ENCODE results near the gene CTAG1A. TPM values are rescaled to one million over a fixed set of nuclear protein-coding genes. Genes with fewer than 3 reads are reported as not detected.
"Not testable (repeated sequence)": the region's sequence is repeated elsewhere in the genome, so short reads cannot be mapped to it uniquely, and the experiment has no call there.

CTAG1A gene
- total RNA-seq, 3 donors from 2014 or later = not detected

DNA sequence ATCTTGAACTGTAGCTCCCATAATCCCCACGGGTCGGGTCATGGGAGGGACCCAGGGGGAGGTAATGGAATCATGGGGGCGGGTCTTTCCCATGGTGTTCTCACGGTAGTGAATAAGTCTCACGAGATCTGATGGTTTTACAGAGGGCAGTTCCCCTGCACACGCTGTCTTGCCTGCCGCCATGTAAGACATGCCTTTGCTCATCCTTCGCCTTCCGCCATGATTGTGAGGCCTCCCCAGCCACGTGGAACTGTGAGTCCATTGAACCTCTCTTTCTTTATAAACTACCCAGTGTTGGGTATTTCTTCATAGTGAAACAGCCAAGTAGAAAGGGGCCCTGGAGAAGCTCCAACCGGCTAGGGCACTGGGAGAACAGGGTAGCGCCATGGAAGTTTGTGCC is 12.3 kb downstream of the CTAG1A start:
- H3K27me3 Mint-ChIP-seq (ENCODE audit: low read depth) = peaks cover 7% of the 10 kb centered on the region
- H3K4me1 Mint-ChIP-seq (ENCODE audit: low read depth) = no peaks in the 10 kb centered on the region
- DNase-seq = no peak
- ATAC-seq = no peak
- H3K36me3 Mint-ChIP-seq (ENCODE audit: insufficient read depth) = no peaks in the 10 kb centered on the region
- H3K4me3 Mint-ChIP-seq = no peak overlapping the region
- no peaks in the 10 kb centered on the region for H3K9me3 Mint-ChIP-seq

DNA sequence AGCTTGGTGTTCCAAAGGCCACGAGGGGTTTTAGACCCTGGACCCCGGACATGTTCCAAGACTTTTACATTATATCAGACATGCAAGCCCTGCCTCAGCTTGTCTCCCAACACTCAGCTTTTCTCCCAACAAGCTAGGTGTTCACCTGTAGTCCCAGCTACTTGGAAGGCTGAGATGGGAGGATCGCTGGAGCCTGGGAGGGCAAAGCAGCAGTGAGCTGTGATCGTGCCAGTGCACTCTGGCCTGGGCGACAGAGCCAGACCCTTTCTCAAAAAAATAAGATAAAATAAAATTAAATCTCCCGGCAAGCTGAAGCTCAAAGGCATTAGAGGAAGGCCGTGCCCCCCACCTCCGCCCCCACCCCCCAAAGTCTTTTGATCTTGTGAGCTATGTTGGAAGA is 13.7 kb downstream of the CTAG1A start:
- no peaks in the 10 kb centered on the region for H3K9me3 Mint-ChIP-seq
- no peak for ATAC-seq
- DNase-seq = no peak
- H3K4me1 Mint-ChIP-seq (ENCODE audit: low read depth) = no peaks in the 10 kb centered on the region
- H3K27me3 Mint-ChIP-seq (ENCODE audit: low read depth) = peaks cover 5% of the 10 kb centered on the region
- no peak overlapping the region for H3K4me3 Mint-ChIP-seq
- H3K36me3 Mint-ChIP-seq (ENCODE audit: insufficient read depth) = no peaks in the 10 kb centered on the region

DNA sequence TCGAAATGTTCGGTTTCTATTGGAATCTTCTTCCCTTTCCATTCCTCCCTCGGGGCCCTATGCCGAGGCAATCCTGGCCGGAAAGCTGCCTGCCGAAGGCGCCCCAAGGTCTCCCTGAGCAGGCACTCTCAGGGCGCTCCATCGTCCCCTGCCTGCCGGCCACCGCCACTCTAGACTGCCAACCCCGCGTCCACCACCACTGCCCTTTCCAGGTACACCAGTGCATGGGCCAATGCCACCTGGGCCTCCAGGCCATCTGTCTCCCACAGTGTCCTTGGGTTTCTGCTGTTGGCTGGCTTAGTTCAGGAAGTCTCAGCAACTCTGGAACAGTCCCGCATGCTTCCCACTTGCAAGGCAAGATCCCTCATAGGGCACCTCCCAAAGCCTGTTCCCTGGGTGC is 14.6 kb downstream of the CTAG1A start:
- H3K36me3 Mint-ChIP-seq (ENCODE audit: insufficient read depth) = no peaks in the 10 kb centered on the region
- H3K4me1 Mint-ChIP-seq (ENCODE audit: low read depth) = no peaks in the 10 kb centered on the region
- no peak overlapping the region for H3K4me3 Mint-ChIP-seq
- H3K27me3 Mint-ChIP-seq (ENCODE audit: low read depth) = peaks cover 5% of the 10 kb centered on the region
- DNase-seq = no peak
- no peak for ATAC-seq
- H3K9me3 Mint-ChIP-seq = no peaks in the 10 kb centered on the region

DNA sequence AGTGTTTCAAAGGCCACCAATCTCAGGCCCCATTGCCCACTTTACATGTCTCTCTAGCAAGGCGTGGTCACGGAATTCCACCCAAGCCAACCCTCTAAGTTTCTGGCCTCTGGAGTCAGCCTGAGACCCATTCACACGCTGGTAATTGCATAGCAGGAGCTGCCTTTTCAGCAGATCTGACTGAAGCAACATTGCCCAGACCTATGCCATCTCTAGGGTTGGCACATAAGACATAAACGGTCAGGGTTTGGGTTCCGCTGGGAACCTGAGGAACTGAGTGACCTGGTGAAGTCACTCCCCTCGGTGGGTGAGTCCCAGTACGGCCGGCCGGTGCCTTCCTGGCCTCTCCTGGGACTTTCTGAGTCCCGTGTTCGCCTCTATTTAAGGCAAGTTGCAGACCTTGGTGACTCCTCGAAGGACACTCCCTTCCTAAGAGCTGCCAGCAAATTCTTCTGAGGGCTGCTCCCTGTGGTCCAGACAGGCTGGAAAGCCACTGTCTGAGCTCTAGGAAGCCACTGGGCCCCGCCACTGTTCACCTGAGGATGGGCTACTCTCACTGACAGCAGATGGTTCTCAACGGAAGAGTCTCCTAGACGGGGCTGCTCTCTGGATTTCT is 15.9 kb downstream of the CTAG1A start:
- H3K4me3 Mint-ChIP-seq = no peak overlapping the region
- no peaks in the 10 kb centered on the region for H3K4me1 Mint-ChIP-seq (ENCODE audit: low read depth)
- no peak for ATAC-seq
- DNase-seq = no peak
- peaks cover 6% of the 10 kb centered on the region for H3K27me3 Mint-ChIP-seq (ENCODE audit: low read depth)
- H3K9me3 Mint-ChIP-seq = no peaks in the 10 kb centered on the region
- H3K36me3 Mint-ChIP-seq (ENCODE audit: insufficient read depth) = no peaks in the 10 kb centered on the region

DNA sequence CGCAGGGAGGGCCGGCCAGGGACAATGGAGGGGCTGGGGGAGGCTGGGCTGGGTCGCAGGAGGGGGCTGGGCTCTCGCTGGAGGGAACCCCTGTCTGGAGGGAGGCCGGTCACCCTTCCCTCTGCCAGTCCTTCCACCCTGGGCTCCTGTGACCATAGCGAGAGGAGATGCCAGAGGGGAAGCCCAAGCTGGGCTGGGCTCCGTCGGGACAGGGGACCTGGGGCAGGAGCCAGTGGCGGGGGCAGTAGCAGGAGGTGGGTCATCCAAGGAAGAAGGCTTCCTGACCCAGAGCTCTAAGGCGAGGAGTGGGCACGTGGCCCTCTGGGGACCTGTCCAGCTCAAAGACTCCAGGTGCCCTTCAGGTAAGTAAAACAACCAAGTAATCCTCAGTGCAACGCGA is 17.3 kb downstream of the CTAG1A start:
- DNase-seq (no peak), ATAC-seq (no peak)
- Mint-ChIP-seq H3K27me3 (ENCODE audit: low read depth) (peaks cover 6% of the 10 kb centered on the region), H3K36me3 (ENCODE audit: insufficient read depth) (no peaks in the 10 kb centered on the region), H3K4me3 (no peak overlapping the region), H3K4me1 (ENCODE audit: low read depth) (peaks cover 6% of the 10 kb centered on the region), H3K9me3 (no peaks in the 10 kb centered on the region)

DNA sequence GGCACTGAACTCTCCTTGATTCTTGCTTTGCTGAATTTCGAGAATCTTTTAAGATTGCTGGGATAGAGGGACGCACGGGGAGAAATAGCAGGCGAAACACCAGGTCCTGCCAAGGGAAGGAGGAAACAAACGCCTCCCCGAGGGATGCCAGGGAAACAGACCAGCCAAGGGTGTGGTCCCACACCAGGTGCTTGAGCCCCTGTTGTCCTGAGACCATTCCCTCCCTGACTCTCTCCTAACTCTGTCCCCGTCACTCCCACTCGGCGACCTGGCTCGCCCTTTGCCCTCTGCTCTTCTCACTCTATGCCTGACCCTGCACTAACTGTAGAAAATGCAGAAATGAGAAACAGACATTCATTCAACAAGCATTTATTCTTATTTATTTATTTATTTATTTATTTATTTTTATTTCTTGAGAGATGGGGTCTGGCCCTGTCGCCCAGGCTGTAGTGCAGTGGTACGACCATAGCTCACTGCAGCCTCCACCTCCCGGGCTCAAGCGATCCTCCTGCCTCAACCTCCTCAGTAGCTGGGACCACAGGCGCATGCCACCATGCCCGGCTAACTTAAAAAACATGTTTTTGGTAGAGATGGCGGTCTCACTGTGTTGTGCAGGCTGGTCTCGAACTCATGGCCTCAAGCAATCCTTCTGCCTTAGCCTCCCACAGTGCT is 18.0 kb downstream of the CTAG1A start:
- Mint-ChIP-seq H3K36me3 (ENCODE audit: insufficient read depth) (no peaks in the 10 kb centered on the region), H3K9me3 (no peaks in the 10 kb centered on the region), H3K4me3 (no peak overlapping the region), H3K4me1 (ENCODE audit: low read depth) (peaks cover 6% of the 10 kb centered on the region), H3K27me3 (ENCODE audit: low read depth) (peaks cover 6% of the 10 kb centered on the region)
- no peak for ATAC-seq
- no peak for DNase-seq

DNA sequence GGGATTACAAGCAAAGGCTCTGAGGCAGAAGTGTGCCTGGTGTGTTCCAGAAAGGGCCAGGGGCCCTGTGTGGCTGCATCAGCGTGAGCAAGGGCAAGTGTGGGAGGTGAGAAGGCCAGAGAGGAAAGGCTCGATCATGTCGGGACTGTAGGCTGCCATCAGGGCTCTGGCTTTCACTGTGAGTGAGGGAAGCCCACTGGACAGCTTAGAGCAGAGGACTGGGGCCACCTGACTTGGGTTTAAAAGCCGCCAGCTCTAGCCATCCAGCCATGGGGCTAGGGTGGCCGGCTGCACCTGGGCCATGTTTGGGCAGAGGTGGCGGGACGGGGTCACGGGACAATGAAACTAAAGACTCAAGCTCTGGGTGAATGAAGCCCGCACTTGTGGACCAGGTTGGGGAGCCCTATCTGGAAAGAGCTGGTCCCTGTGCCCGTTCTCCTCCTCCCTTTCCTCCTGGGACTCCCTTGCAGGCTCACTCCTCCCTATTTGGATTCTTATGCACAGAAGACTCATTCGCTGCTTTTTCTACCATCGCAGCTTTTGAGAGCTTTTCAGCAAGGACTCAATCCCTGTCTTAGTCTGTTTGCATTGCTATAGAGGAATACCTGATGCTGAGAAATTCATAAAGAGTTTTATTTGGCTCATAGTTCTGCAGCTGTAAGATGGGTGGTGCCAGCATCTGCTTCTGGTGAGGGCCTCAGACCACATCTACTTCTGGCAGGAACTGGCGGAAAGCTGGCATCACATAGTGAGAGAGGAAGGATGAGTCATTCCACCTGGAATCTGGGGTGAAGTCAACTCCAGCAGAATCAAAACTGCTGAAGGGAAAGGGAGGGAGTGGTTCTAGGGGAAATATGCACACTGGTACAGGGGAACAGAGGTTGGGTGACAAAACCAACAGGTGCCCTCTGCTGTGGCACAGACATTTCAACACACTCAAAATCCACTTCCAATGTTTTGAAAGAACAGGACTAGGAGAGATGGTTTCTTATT is 18.8 kb downstream of the CTAG1A start:
- no peak overlapping the region for H3K4me3 Mint-ChIP-seq
- DNase-seq (no peak), ATAC-seq (no peak)
- peaks cover 6% of the 10 kb centered on the region for H3K4me1 Mint-ChIP-seq (ENCODE audit: low read depth)
- peaks cover 6% of the 10 kb centered on the region for H3K27me3 Mint-ChIP-seq (ENCODE audit: low read depth)
- H3K9me3 Mint-ChIP-seq = no peaks in the 10 kb centered on the region
- H3K36me3 Mint-ChIP-seq (ENCODE audit: insufficient read depth) = no peaks in the 10 kb centered on the region

DNA sequence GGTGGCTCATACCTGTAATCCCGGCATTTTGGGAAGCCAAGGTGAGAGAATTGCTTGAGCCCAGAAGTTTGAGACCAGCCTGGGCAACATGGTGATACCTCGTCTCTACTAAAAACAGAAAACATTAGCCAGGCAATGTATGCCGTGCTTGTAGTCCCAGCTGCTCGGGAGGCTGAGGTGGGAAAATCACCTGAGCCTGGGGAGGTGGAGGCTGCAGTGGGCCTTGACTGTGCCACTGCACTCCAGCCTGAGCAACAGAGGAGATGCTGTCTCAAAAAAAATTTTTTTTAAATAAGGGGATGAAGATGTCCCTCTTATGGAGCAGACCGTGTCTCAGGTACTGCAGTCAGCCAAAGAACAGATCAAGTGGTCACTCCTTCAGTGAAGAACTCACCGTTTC is 20.6 kb downstream of the CTAG1A start:
- no peaks in the 10 kb centered on the region for H3K36me3 Mint-ChIP-seq (ENCODE audit: insufficient read depth)
- H3K4me3 Mint-ChIP-seq = no peak overlapping the region
- no peak for DNase-seq
- H3K9me3 Mint-ChIP-seq = no peaks in the 10 kb centered on the region
- no peak for ATAC-seq
- peaks cover 6% of the 10 kb centered on the region for H3K4me1 Mint-ChIP-seq (ENCODE audit: low read depth)
- peaks cover 4% of the 10 kb centered on the region for H3K27me3 Mint-ChIP-seq (ENCODE audit: low read depth)

DNA sequence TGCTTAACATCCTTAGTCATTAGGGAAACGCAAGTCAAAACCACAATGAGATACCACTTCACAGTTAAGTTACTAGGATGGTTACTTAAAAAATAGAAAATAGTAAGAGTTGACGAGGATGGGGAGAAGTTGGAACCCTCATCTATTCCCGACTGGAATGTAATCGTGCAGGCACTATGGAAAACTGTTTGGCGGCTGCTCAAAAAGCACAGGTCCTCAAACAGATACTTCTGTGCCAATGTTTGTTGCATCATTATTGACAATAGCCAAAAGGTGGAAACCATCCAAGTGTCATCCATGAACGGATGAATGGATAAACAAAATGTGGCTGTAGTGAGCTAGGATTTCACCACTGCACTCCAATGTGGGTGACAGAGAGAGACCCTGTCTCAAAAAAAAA is 22.4 kb downstream of the CTAG1A start:
- peaks cover 6% of the 10 kb centered on the region for H3K4me1 Mint-ChIP-seq (ENCODE audit: low read depth)
- no peaks in the 10 kb centered on the region for H3K36me3 Mint-ChIP-seq (ENCODE audit: insufficient read depth)
- no peak overlapping the region for H3K4me3 Mint-ChIP-seq
- DNase-seq (no peak), ATAC-seq (no peak)
- peaks cover 2% of the 10 kb centered on the region for H3K27me3 Mint-ChIP-seq (ENCODE audit: low read depth)
- no peaks in the 10 kb centered on the region for H3K9me3 Mint-ChIP-seq

DNA sequence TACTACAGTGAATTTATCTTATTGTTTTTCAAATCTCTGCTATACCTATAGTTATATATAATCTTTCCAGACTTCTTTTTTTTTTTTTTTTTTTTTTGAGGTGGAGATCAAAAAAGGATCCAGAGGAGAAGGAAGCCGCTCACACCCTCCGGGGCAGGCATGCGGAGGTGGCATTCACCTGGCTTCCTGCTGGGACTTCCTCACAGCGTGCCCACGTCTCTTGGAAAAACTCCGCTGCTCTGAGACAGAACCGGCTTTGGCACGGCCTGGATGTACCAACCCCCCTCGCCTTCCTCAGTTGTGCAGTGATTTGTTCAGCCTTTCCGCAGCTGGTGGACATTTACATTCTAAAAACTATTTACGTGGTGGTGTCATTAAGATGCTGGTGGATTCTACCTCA is 23.0 kb downstream of the CTAG1A start:
- not testable (repeated sequence) for ATAC-seq; H3K36me3 Mint-ChIP-seq (ENCODE audit: insufficient read depth); H3K9me3 Mint-ChIP-seq; H3K27me3 Mint-ChIP-seq (ENCODE audit: low read depth); DNase-seq; H3K4me1 Mint-ChIP-seq (ENCODE audit: low read depth); H3K4me3 Mint-ChIP-seq

DNA sequence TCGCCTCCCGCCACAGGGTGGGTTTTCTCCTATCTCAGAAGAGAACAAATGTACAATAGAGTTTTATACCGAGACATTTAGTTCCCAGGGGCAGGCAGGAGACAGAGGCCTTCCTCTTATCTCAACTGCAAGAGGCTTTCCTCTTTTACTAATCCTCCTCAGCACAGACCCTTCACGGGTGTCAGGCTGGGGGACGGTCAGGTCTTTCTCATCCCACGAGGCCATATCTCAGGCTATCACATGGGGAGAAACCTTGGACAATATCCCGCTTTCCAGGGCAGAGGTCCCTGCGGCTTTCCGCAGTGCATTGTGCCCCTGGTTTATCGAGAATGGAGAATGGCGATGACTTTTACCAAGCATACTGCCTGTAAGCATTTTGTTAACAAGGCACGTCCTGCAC is 23.9 kb downstream of the CTAG1A start:
- H3K4me1 Mint-ChIP-seq (ENCODE audit: low read depth) = not testable (repeated sequence)

DNA sequence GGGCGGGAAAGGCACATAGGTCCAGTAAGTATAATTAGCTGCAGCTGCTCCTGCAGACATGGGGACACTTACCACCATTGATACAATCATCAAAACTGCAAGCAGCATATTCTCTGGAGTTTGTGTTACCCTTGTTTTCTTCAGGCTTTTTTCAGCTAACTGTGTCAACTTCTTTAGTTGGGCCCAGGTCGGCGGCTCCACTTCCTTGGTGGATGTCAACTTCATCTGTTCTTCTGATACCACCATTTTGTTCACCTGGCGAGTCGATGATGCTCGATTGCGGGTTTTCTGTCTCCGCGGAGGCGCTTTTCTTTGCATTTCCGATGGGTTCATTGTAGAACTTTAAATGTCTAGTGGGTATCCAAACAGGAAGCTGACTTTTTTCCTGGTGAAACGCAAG is 26.2 kb downstream of the CTAG1A start:
- H3K4me1 Mint-ChIP-seq (ENCODE audit: low read depth); ATAC-seq; H3K27me3 Mint-ChIP-seq (ENCODE audit: low read depth); DNase-seq; H3K4me3 Mint-ChIP-seq; H3K9me3 Mint-ChIP-seq; H3K36me3 Mint-ChIP-seq (ENCODE audit: insufficient read depth): not testable (repeated sequence)

More for the DNA sequence above, 23.9 kb downstream of the CTAG1A start:
- not testable (repeated sequence) for H3K27me3 Mint-ChIP-seq (ENCODE audit: low read depth); DNase-seq; ATAC-seq; H3K4me3 Mint-ChIP-seq; H3K9me3 Mint-ChIP-seq; H3K36me3 Mint-ChIP-seq (ENCODE audit: insufficient read depth)

DNA sequence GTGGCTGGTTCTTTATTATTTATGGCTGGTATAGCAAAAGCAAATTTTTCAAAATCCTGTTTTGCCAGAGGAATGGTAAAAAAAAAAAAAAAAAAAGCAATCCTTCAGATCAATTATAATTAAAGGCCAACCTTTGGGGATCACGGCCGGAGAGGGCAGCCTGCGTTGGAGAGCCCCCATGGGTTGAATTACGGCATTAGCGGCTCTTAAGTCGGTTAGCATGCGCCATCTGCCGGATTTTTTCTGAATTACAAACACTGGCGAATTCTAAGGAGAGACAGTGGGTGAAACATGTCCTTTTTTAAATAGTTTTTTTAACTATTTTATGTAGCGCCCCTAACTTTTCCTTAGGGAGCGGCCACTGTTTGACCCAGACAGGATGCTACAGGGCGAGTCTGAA is 28.7 kb downstream of the CTAG1A start:
- H3K4me3 Mint-ChIP-seq; H3K4me1 Mint-ChIP-seq (ENCODE audit: low read depth); DNase-seq; ATAC-seq; H3K36me3 Mint-ChIP-seq (ENCODE audit: insufficient read depth); H3K27me3 Mint-ChIP-seq (ENCODE audit: low read depth); H3K9me3 Mint-ChIP-seq: not testable (repeated sequence)

DNA sequence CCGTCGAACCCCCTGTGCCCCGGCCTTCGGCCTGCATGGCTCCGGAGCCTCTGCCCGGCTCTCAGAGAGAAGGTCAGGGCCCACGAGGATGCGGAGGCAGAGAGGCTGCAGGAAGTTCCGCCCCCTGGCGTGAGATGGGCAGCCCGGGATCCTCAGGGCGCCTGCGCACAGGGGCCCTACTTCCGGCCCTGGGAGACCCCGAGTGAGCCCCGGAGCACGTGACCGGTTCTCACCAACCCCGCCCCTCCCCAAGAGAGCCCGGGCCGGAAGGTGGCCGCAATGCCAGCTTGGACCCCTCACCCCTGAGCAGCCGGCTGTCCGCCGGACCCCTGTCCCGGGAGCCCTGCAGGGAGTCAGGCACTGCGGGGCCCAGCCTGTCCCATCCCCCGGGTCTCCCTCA is 34.2 kb downstream of the CTAG1A start, which contains the start of gene CTAG1B:
CTAG1B (minus strand) TSS at position 101 of the 400 bp plus-strand sequence; CDS start at position 37, 64 bp downstream.
- DNase-seq; H3K4me3 Mint-ChIP-seq; H3K27me3 Mint-ChIP-seq (ENCODE audit: low read depth); H3K9me3 Mint-ChIP-seq; H3K36me3 Mint-ChIP-seq (ENCODE audit: insufficient read depth); H3K4me1 Mint-ChIP-seq (ENCODE audit: low read depth); ATAC-seq: not testable (repeated sequence)

Data from activated T-cell treated with anti-CD3 and anti-CD28 coated beads, Interleukin-2, amount 50 U/mL, for 4 hours (primary cell).